Keratinocyte (primary cell): ENCODE data around the gene RAB40A.

Experiments used
- CTCF ChIP-seq, 3 experiments: IDR thresholded peaks in 1 of 3; conservative IDR thresholded peaks in 1 of 3; optimal IDR thresholded peaks in 1 of 3; 2 replicates in 2 of 3; 3 replicates in 1 of 3; pipeline versions ENCODE3 to v1.5.1; 2011; ENCODE audit warnings: low read length in 3 of 3, mild to moderate bottlenecking in 3 of 3, moderate library complexity in 2 of 3, control low read depth in 1 of 3, inconsistent platforms in 1 of 3; ENCODE audit not compliant: insufficient read depth in 2 of 3; ENCODE audit errors: extremely low read depth in 1 of 3
- EZH2 ChIP-seq: IDR thresholded peaks from one replicate; pipeline ENCODE4 v1.6.1; 2012; ENCODE audit warnings: inconsistent platforms, mild to moderate bottlenecking, low read length, moderate library complexity

GRCh38 chrX:103498786-103499185, 20.5 kb downstream of the RAB40A start:
- TF ChIP-seq CTCF (optimal IDR thresholded peaks at IDR 0.05 in 1 of 3, IDR thresholded peaks at IDR 0.05 in 1 of 3, conservative IDR thresholded peaks at IDR 0.05 in 1 of 3; ENCODE audit: extremely low read depth in 1 of 3, insufficient read depth in 2 of 3, low read length in 3 of 3): no peak
- no peak for TF ChIP-seq EZH2
